Small intestine (tissue), 16 donors: ENCODE measurements around the gene DGKZ. TPM values are rescaled to one million over a fixed set of nuclear protein-coding genes. Genes with fewer than 3 reads are reported as not detected.
"Not testable (repeated sequence)": the region's sequence is repeated elsewhere in the genome, so short reads cannot be mapped to it uniquely, and the experiment has no call there.

Experiments
- DNase-seq, 2 donors: peaks; one replicate each; pipeline versions ENCODE4 v3.0.0 to v3.0.0-alpha.2; 2013
- FAIRE-seq: peaks from 2 replicates; lab custom pipeline; 2012; peaks lifted over from hg19 to GRCh38; lab: Jason Lieb, UNC
- H3K27ac ChIP-seq, 3 donors: one replicate each; pipeline ENCODE4 v1.5.1; 2013; ENCODE audit warnings: low read length in 2 of 3, mild to moderate bottlenecking in 2 of 3, control low read depth in 1 of 3, inconsistent platforms in 1 of 3, low read depth in 1 of 3, moderate library complexity in 1 of 3
- H3K27me3 ChIP-seq, 3 donors: one replicate each; pipeline ENCODE4 v1.6.1; 2013; ENCODE audit warnings: low read length in 3 of 3, inconsistent platforms in 1 of 3; ENCODE audit not compliant: control insufficient read depth in 3 of 3, insufficient read depth in 3 of 3
- H3K36me3 ChIP-seq, 3 donors: one replicate each; pipeline ENCODE4 v1.6.1; 2013; ENCODE audit warnings: low read length in 3 of 3, inconsistent platforms in 1 of 3, low read depth in 1 of 3, mild to moderate bottlenecking in 1 of 3, moderate library complexity in 1 of 3; ENCODE audit not compliant: control insufficient read depth in 3 of 3, insufficient read depth in 2 of 3
- H3K4me1 ChIP-seq, 3 donors: one replicate each; pipeline ENCODE4 v1.6.1; 2013; ENCODE audit warnings: low read length in 2 of 3, inconsistent platforms in 1 of 3, low read depth in 1 of 3, mild to moderate bottlenecking in 1 of 3, moderate library complexity in 1 of 3; ENCODE audit not compliant: control insufficient read depth in 3 of 3, insufficient read depth in 2 of 3
- H3K4me3 ChIP-seq, 3 donors: one replicate each; pipeline ENCODE4 v1.5.1; 2013; ENCODE audit warnings: low read length in 3 of 3, control low read depth in 1 of 3, inconsistent platforms in 1 of 3, low read depth in 1 of 3, mild to moderate bottlenecking in 1 of 3, moderate library complexity in 1 of 3
- H3K9me3 ChIP-seq, 2 donors: one replicate each; pipeline ENCODE4 v1.6.1; 2013; ENCODE audit warnings: low read depth in 1 of 2, low read length in 1 of 2; ENCODE audit not compliant: control insufficient read depth in 2 of 2, insufficient read depth in 1 of 2
- WGBS, 3 donors: extraction: QIAGEN DNeasy Blood & Tissue Kit; methylation state at CpG; one replicate each; pipeline ENCODE4 v1.1.7; 2013; 5-methylcytosine and 5-hydroxymethylcytosine counted together
- long read RNA-seq, 10 donors: transcript quantifications; one replicate each; lab custom pipeline, GENCODE V29; 2026
- polyA plus RNA-seq, 4 donors: library from polyadenylated mRNA; stranded (reverse) in 3 of 4; unstranded in 1 of 4; fragments of 200-250 nt in 3 of 4; fragments of 120-200 nt in 1 of 4; gene quantifications; one replicate each; pipeline versions ENCODE4 v1.2.1 to v1.2.3, GENCODE V29; 2013
- donor health status: healthy with polysubstance abuse.
- donor health status: control.
- donor health status: control.
- donor health status: Bipolar disorder and iron deficiency.
- donor health status: healthy.

Gene DGKZ
- polyA plus RNA-seq, result 100 to 1,000 TPM in 2 of 4 donors, 10 to 100 TPM in 2; 41.0 to 122 (median 103) TPM
- long read RNA-seq, donor 1, partial matches to known transcripts, result 2,327 of 2,332 reads
- long read RNA-seq, donor 1, other reads (novel, unspliced or antisense), result 0 of 2,332 reads
- long read RNA-seq, donor 2, partial matches to known transcripts, result 0 of 2 reads
- long read RNA-seq, donor 2, other reads (novel, unspliced or antisense), result 0 of 2 reads
- long read RNA-seq, donor 3, partial matches to known transcripts, result 10 of 13 reads
- long read RNA-seq, donor 3, other reads (novel, unspliced or antisense), result 0 of 13 reads
- long read RNA-seq, donor 4, result 0 reads
- long read RNA-seq, donor 5, partial matches to known transcripts, result 6 of 6 reads
- long read RNA-seq, donor 5, other reads (novel, unspliced or antisense), result 0 of 6 reads
- long read RNA-seq, donor 6, partial matches to known transcripts, result 0 of 4 reads
- long read RNA-seq, donor 6, other reads (novel, unspliced or antisense), result 0 of 4 reads
- long read RNA-seq, donor 7, result 0 reads
- long read RNA-seq, donor 8, result 0 reads
- long read RNA-seq, donor 9, result 0 reads
- long read RNA-seq, donor 10, partial matches to known transcripts, result 12 of 13 reads
- long read RNA-seq, donor 10, other reads (novel, unspliced or antisense), result 0 of 13 reads

- peaks cover 0 to 25% (median 0%) of the 10 kb centered on the region in 3 donors for H3K36me3 ChIP-seq
- 4 to 19% (median 13%) methylated on average over 18 to 80 of the region's 80 CpGs for WGBS, 3 donors
- H3K27ac ChIP-seq, result peak within 1 kb of the TSS; percentile 24 to 68 (median 65)
- no peaks in the 10 kb centered on the region for H3K9me3 ChIP-seq
- FAIRE-seq (no peak), DNase-seq (peak; percentile 87 to 96)
- H3K4me3 ChIP-seq, result peak within 1 kb of the TSS; percentile 65 to 94 (median 70)
- H3K4me1 ChIP-seq, result peaks cover 7 to 48% (median 9%) of the 10 kb centered on the region in 3 donors
- H3K27me3 ChIP-seq, result peaks cover 0 to 15% (median 0%) of the 10 kb centered on the region in 3 donors
Measured at GRCh38 chr11:46346886-46347636, at the start of gene DGKZ. Gene DGKZ (plus strand): TSS chr11:46347463. CDS start chr11:46347660, 197 bp downstream.

DNA sequence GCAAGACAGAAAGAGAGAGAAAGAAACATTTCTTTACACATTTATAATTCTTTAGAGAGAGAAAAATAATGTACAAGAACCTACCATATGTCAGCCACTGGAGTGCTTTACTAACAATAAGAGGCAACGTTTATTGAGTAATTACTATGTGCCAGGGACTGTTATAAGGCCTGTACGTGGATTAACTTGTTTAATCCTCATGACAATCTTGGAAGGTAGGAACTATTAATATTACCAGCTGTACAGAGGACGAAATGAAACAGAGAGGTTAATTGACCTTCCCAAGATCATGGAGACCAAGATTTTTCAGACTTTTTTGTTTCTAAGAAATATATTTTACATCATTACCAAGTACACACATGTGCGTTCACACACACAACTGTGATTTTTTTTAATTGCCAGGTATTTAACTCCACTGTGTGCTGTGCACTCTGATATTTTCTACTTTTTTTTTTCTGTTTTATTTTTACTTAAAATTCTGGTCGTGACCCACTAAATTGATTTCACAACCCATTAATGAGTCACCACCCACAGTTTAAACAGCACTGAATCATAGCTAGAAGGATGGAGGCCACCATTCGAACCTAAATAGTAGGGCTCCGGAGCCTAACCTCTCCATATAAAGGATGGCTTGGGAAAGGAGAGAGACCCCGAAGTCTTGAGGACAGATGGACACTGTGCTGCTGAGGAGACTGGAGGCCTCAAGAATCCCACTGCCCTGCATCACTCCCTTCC, 48.4 kb upstream of the DGKZ start:
- DNase-seq, result no peak
- Histone ChIP-seq H3K36me3 (peaks cover 0 to 34% (median 0%) of the 10 kb centered on the region in 3 donors), H3K27me3 (no peaks in the 10 kb centered on the region), H3K9me3 (no peaks in the 10 kb centered on the region), H3K27ac (peak overlapping the region in 1 of 3 donors; percentile 9), H3K4me3 (no peak overlapping the region), H3K4me1 (peaks cover 0 to 26% (median 10%) of the 10 kb centered on the region in 3 donors)
- FAIRE-seq, result no peak
- 60 to 67% (median 64%) methylated on average over 8 of the region's 8 CpGs for WGBS, 3 donors

- Histone ChIP-seq H3K27me3 (no peaks in the 10 kb centered on the region), H3K4me3 (no peak overlapping the region), H3K27ac (peak overlapping the region in 1 of 3 donors; percentile 9), H3K36me3 (peaks cover 0 to 31% (median 0%) of the 10 kb centered on the region in 3 donors), H3K4me1 (peaks cover 0 to 26% (median 10%) of the 10 kb centered on the region in 3 donors), H3K9me3 (no peaks in the 10 kb centered on the region)
- WGBS, 3 donors, result 62 to 96% (median 79%) methylated on average over 5 of the region's 5 CpGs
- no peak for DNase-seq
- no peak for FAIRE-seq
Measured at GRCh38 chr11:46299451-46299961, 47.8 kb upstream of the DGKZ start.

GRCh38 chr11:46300270-46300669, 47.0 kb upstream of the DGKZ start:
- no peak overlapping the region for H3K27ac ChIP-seq
- FAIRE-seq (no peak), DNase-seq (no peak)
- no peaks in the 10 kb centered on the region for H3K27me3 ChIP-seq
- H3K9me3 ChIP-seq, result no peaks in the 10 kb centered on the region
- H3K4me1 ChIP-seq, result peaks cover 0 to 18% (median 10%) of the 10 kb centered on the region in 3 donors
- 89 to 94% (median 89%) methylated on average over 7 of the region's 7 CpGs for WGBS, 3 donors
- no peak overlapping the region for H3K4me3 ChIP-seq
- H3K36me3 ChIP-seq, result peaks cover 0 to 39% (median 0%) of the 10 kb centered on the region in 3 donors

DNA sequence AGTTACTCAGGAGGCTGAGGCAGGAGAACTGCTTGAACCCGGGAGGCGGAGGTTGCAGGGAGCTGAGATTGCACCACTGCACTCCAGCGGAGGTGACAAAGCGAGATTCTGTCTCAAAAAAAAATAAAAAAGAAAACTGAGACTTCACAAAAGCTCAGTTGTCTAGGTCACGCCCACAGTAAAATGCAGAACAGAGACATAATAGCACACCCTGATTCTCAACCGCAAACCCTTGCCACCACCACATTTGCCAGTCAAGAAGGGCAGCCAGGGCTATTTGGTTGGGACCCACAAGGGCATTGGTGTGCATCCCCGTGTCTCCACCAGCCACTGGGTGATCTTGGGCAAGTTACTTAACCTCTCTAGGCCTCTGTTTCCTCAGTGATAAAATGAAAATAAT, 44.4 kb upstream of the DGKZ start:
- FAIRE-seq (no peak), DNase-seq (no peak)
- H3K4me3 ChIP-seq, result no peak overlapping the region
- H3K27me3 ChIP-seq, result no peaks in the 10 kb centered on the region
- H3K9me3 ChIP-seq, result no peaks in the 10 kb centered on the region
- WGBS, 3 donors, result 83 to 90% (median 84%) methylated on average over 7 of the region's 7 CpGs
- peaks cover 0 to 3% (median 0%) of the 10 kb centered on the region in 3 donors for H3K4me1 ChIP-seq
- H3K36me3 ChIP-seq, result peaks cover 0 to 52% (median 2%) of the 10 kb centered on the region in 3 donors
- H3K27ac ChIP-seq, result no peak overlapping the region

DNA sequence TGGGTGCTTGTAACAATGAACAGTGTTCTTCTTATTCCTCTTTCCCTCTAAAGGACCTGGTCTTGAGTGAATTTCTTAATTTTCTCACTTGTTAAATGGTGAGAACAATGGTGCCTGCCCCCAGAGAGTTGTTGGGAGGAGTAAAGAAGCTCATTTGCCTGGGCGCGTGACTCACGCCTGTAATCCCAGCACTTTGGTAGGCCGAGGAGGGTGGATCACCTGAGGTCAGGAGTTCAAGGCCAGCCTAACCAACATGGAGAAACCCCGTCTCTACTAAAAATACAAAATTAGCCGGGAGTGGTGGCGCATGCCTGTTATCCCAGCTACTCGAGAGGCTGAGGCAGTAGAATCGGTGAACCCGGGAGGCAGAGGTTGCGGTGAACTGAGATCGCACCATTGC, 43.2 kb upstream of the DGKZ start:
- H3K36me3 ChIP-seq, result peaks cover 0 to 60% (median 2%) of the 10 kb centered on the region in 3 donors
- not testable (repeated sequence) for H3K4me1 ChIP-seq, DNase-seq, H3K9me3 ChIP-seq, H3K4me3 ChIP-seq, H3K27ac ChIP-seq, H3K27me3 ChIP-seq, FAIRE-seq
- WGBS, 3 donors, result 82 to 90% (median 89%) methylated on average over 12 of the region's 12 CpGs

DNA sequence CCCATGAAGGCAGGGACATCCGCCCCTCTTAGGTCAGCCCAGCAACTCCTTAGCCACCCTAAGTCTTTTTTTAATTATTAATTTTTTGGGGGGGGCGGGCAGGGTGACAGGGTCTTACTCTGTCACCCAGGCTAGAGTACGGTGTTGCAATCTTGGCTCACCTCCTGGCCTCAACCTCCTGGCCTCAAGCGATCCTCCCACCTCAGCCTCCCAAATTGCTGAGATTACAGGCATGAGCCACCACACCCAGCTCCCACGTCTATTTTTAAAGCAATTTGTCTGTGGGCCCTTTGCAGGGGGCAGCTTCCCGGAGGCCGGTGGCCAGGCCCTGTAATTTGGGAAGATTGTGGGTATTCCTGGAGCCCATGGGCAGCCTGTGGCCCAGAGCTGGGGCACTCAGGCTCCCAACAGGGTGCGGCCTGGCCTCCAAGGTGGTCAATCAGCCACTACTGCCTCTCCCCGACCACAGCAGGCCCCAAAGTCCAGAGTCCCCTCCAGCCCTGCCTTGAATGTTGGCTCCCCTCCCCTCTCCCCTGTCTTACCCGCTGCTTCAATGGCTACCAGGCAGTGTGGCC, 42.6 kb upstream of the DGKZ start:
- 83 to 88% (median 85%) methylated on average over 10 of the region's 10 CpGs for WGBS, 3 donors
- H3K27me3 ChIP-seq, result no peaks in the 10 kb centered on the region
- peaks cover 0 to 3% (median 0%) of the 10 kb centered on the region in 3 donors for H3K4me1 ChIP-seq
- H3K9me3 ChIP-seq, result no peaks in the 10 kb centered on the region
- H3K4me3 ChIP-seq, result no peak overlapping the region
- peaks cover 0 to 61% (median 2%) of the 10 kb centered on the region in 3 donors for H3K36me3 ChIP-seq
- no peak for FAIRE-seq
- no peak overlapping the region for H3K27ac ChIP-seq
- DNase-seq, result no peak
